SK-N-SH (cell line): ENCODE data around the gene SYNE3. TPM values are rescaled to one million over a fixed set of nuclear protein-coding genes. Genes with fewer than 3 reads are reported as not detected.

Experiments used
- CTCF ChIA-PET: fragments of 300-600, 350-600 bp; formaldehyde crosslinking; extraction: SDS; loops from one replicate; lab custom pipeline; 2021; lab: Yijun Ruan, JAX
- POLR2A ChIA-PET: fragments of 350-600 bp; sonication (Branson Sonifier 250); formaldehyde crosslinking; extraction: SDS; loops from one replicate; lab custom pipeline; 2020; ENCODE audit warnings: antibody characterized with exemption, inconsistent platforms; lab: Yijun Ruan, JAX
- DNase-seq: peaks from one replicate; pipeline ENCODE4 v3.0.0; 2012
- H2AFZ ChIP-seq: fragments of 200-600 bp; sonication (generic); 2 replicates; pipeline ENCODE4 v1.8.1; 2016; ENCODE audit warnings: antibody characterized with exemption, mild to moderate bottlenecking, low read depth
- H3F3A ChIP-seq: fragments of 200-600 bp; sonication (generic); replicated peaks from 2 replicates; pipeline ENCODE3; 2016; ENCODE audit warnings: antibody characterized with exemption, mild to moderate bottlenecking; ENCODE audit not compliant: insufficient read depth
- H3K27ac ChIP-seq, 2 experiments: fragments of 200-500 bp in 1 of 2; fragments of 200-600 bp in 1 of 2; sonication (Bioruptor generic) in 1 of 2; sonication (generic), shearing (Covaris generic) in 1 of 2; 2 replicates each; pipeline versions ENCODE4 v1.5.1 to v1.6.1; 2014 to 2016; ENCODE audit warnings: low read depth in 2 of 2, inconsistent platforms in 1 of 2, low read length in 1 of 2, mild to moderate bottlenecking in 1 of 2, mixed read lengths in 1 of 2
- H3K27me3 ChIP-seq: fragments of 200-600 bp; sonication (generic), shearing (Covaris generic); 2 replicates; pipeline ENCODE4 v1.6.1; 2016; ENCODE audit warnings: mixed run types; ENCODE audit not compliant: insufficient read depth
- H3K36me3 ChIP-seq, 2 experiments: fragments of 200-500 bp in 1 of 2; fragments of 200-600 bp in 1 of 2; sonication (Bioruptor generic) in 1 of 2; sonication (generic) in 1 of 2; replicated peaks in 1 of 2; 2 replicates each; pipeline versions ENCODE3 to v1.5.1; 2014 to 2016; ENCODE audit warnings: low read length in 1 of 2, mild to moderate bottlenecking in 1 of 2; ENCODE audit not compliant: insufficient read depth in 2 of 2, control insufficient read depth in 1 of 2
- H3K4me1 ChIP-seq, 2 experiments: fragments of 200-500 bp in 1 of 2; fragments of 200-600 bp in 1 of 2; sonication (Bioruptor generic) in 1 of 2; sonication (generic), shearing (Covaris generic) in 1 of 2; 2 replicates each; pipeline versions ENCODE4 v1.5.1 to v1.6.1; 2014 to 2016; ENCODE audit warnings: low read depth in 1 of 2, low read length in 1 of 2, mixed run types in 1 of 2; ENCODE audit not compliant: insufficient read depth in 2 of 2, control insufficient read depth in 1 of 2
- H3K4me2 ChIP-seq: fragments of 200-600 bp; sonication (generic), shearing (Covaris generic); 2 replicates; pipeline ENCODE4 v1.6.1; 2017; ENCODE audit warnings: mixed run types
- H3K4me3 ChIP-seq, 2 experiments: fragments of 200-500 bp in 1 of 2; fragments of 200-600 bp in 1 of 2; sonication (Bioruptor generic) in 1 of 2; sonication (generic), shearing (Covaris generic) in 1 of 2; 2 replicates each; pipeline versions ENCODE4 v1.5.1 to v1.8.1; 2014 to 2016; ENCODE audit warnings: low read depth in 2 of 2, inconsistent platforms in 1 of 2, low read length in 1 of 2, mild to moderate bottlenecking in 1 of 2, mixed read lengths in 1 of 2, moderate library complexity in 1 of 2
- H3K79me2 ChIP-seq: fragments of 200-600 bp; sonication (generic); 2 replicates; pipeline ENCODE4 v1.8.1; 2017; ENCODE audit warnings: mild to moderate bottlenecking; ENCODE audit not compliant: insufficient read depth
- H3K9ac ChIP-seq: fragments of 200-600 bp; sonication (generic); 2 replicates; pipeline ENCODE4 v1.6.1; 2017; ENCODE audit warnings: mixed run types
- H3K9me2 ChIP-seq: fragments of 200-600 bp; sonication (generic); 2 replicates; pipeline ENCODE4 v1.6.1; 2017; ENCODE audit warnings: mixed run types
- H3K9me3 ChIP-seq: fragments of 200-600 bp; sonication (generic); 2 replicates; pipeline ENCODE4 v1.6.1; 2017; ENCODE audit warnings: mixed run types, mild to moderate bottlenecking, moderate library complexity
- H4K20me1 ChIP-seq: fragments of 200-600 bp; sonication (generic); 2 replicates; pipeline ENCODE4 v1.6.1; 2017; ENCODE audit warnings: mild to moderate bottlenecking, mixed run types; ENCODE audit not compliant: insufficient read depth
- CTCF ChIP-seq: fragments of 200-600 bp; sonication (generic); IDR thresholded peaks from 2 replicates; pipeline ENCODE4 v1.6.1; 2017; ENCODE audit warnings: antibody characterized with exemption, mild to moderate bottlenecking, moderate library complexity
- ELF1 ChIP-seq: IDR thresholded peaks from 2 replicates; pipeline ENCODE4 v1.4.0; 2012
- EP300 ChIP-seq, 2 experiments: IDR thresholded peaks; 2 replicates each; pipeline versions ENCODE4 v1.4.0 to v1.6.1; 2012; ENCODE audit warnings: borderline replicate concordance in 1 of 2, low read depth in 1 of 2, low read length in 1 of 2
- FOSL2 ChIP-seq: IDR thresholded peaks from 2 replicates; pipeline ENCODE4 v1.4.0; 2012; ENCODE audit warnings: low read depth, mild to moderate bottlenecking, moderate library complexity, borderline replicate concordance
- FOXJ3 ChIP-seq: sonication (generic); formaldehyde crosslinking; IDR thresholded peaks from 2 replicates; pipeline ENCODE4 v1.5.1; 2020; ENCODE audit warnings: mild to moderate bottlenecking, missing genetic modification reagents
- GABPA ChIP-seq: IDR thresholded peaks from 2 replicates; pipeline ENCODE4 v1.4.0; 2012; ENCODE audit warnings: low read depth, mild to moderate bottlenecking
- MEF2A ChIP-seq: IDR thresholded peaks from 2 replicates; pipeline ENCODE4 v1.4.0; 2012; ENCODE audit warnings: low read depth, borderline replicate concordance
- NFIC ChIP-seq: IDR thresholded peaks from 2 replicates; pipeline ENCODE4 v1.4.0; 2012; ENCODE audit warnings: borderline replicate concordance
- NRF1 ChIP-seq: IDR thresholded peaks from 2 replicates; pipeline ENCODE4 v1.6.1; 2012; ENCODE audit warnings: low read depth, mild to moderate bottlenecking, low read length
- RAD21 ChIP-seq: IDR thresholded peaks from 2 replicates; pipeline ENCODE4 v1.6.1; 2012; ENCODE audit warnings: mild to moderate bottlenecking, low read length
- RCOR1 ChIP-seq: fragments of 150-350 bp; IDR thresholded peaks from 2 replicates; pipeline ENCODE4 v1.6.1; 2017; ENCODE audit warnings: antibody characterized with exemption, low read length
- REST ChIP-seq: IDR thresholded peaks from 2 replicates; pipeline ENCODE4 v1.6.1; 2012; ENCODE audit warnings: mild to moderate bottlenecking, low read depth, low read length, moderate library complexity
- RFX5 ChIP-seq: IDR thresholded peaks from 2 replicates; pipeline ENCODE4 v1.6.1; 2012; ENCODE audit warnings: mild to moderate bottlenecking, improper control_type of control experiment, low read length
- SIN3A ChIP-seq: IDR thresholded peaks from 2 replicates; pipeline ENCODE4 v1.6.1; 2012; ENCODE audit warnings: low read depth, mild to moderate bottlenecking, low read length, moderate library complexity, borderline replicate concordance
- SMC3 ChIP-seq: IDR thresholded peaks from 2 replicates; pipeline ENCODE4 v1.6.1; 2012; ENCODE audit warnings: low read depth, low read length, improper control_type of control experiment
- TAF1 ChIP-seq: IDR thresholded peaks from 2 replicates; pipeline ENCODE4 v1.6.1; 2012; ENCODE audit warnings: low read depth, mild to moderate bottlenecking, low read length, moderate library complexity, borderline replicate concordance
- TEAD4 ChIP-seq: IDR thresholded peaks from 2 replicates; pipeline ENCODE4 v1.4.0; 2012; ENCODE audit warnings: mild to moderate bottlenecking, borderline replicate concordance; ENCODE audit not compliant: insufficient read depth
- YY1 ChIP-seq: IDR thresholded peaks from 2 replicates; pipeline ENCODE4 v1.4.0; 2012; ENCODE audit warnings: low read depth, mild to moderate bottlenecking
- WGBS: methylation state at CpG from one replicate; pipeline ENCODE4 v1.1.6; 2017; ENCODE audit warnings: low lambda C conversion rate; 5-methylcytosine and 5-hydroxymethylcytosine counted together
- polyA plus RNA-seq, 3 experiments: library from polyadenylated mRNA; depleted of rRNA; stranded (reverse); fragments of >200 nt; gene quantifications; 2 replicates each; pipeline ENCODE4 v1.2.3, GENCODE V29; 2012
- TF ChIP-seq, protein P1 (sequence below): IDR thresholded peaks from 2 replicates; pipeline ENCODE4; 2012
- TF ChIP-seq, protein P2 (sequence below): IDR thresholded peaks from 2 replicates; pipeline ENCODE4 v1.4.0; 2012; ENCODE audit warnings: low read depth, borderline replicate concordance
- TF ChIP-seq, protein P3 (sequence below): IDR thresholded peaks from 2 replicates; pipeline ENCODE4 v1.4.0; 2012; ENCODE audit warnings: low read depth
- TF ChIP-seq, protein P4 (sequence below): fragments of 150-350 bp; IDR thresholded peaks from 2 replicates; pipeline ENCODE4 v1.6.1; 2016; ENCODE audit warnings: mild to moderate bottlenecking, low read depth, low read length

The SYNE3 gene
- polyA plus RNA-seq, 1 of the 3 experiments (the other 2 are of a cell fraction), result 2.0 TPM

GRCh38 chr14:95475540-95476240 is 40.8 kb downstream of the SYNE3 start (continued):
- TF ChIP-seq FOSL2, result no peak
- TF ChIP-seq YY1, result no peak
- no peak for TF ChIP-seq MEF2A
- TF ChIP-seq, protein P1, sequence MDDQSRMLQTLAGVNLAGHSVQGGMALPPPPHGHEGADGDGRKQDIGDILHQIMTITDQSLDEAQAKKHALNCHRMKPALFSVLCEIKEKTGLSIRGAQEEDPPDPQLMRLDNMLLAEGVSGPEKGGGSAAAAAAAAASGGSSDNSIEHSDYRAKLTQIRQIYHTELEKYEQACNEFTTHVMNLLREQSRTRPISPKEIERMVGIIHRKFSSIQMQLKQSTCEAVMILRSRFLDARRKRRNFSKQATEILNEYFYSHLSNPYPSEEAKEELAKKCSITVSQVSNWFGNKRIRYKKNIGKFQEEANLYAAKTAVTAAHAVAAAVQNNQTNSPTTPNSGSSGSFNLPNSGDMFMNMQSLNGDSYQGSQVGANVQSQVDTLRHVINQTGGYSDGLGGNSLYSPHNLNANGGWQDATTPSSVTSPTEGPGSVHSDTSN, result no peak
- TF ChIP-seq REST, result no peak
- TF ChIP-seq, all 33 proteins: peak for 0

- DNase-seq, result no peak
- ChIA-PET CTCF (interaction anchor here (0.8 to 1.1 kb wide), 2 partner anchors 32 to 52 kb away, joined by 3 read pairs; no protein-coding TSS in a partner anchor), POLR2A (no interaction called here)
- Histone ChIP-seq H3K4me1 (peaks cover 0 to 19% of the 10 kb centered on the region in 2 experiments; a peak in 1 of 4 replicates), H3K9ac (no peak overlapping the region), H3K4me2 (no peak overlapping the region), H3F3A (no peaks in the 10 kb centered on the region), H2AFZ (no peak overlapping the region), H3K27ac (no peak overlapping the region), H4K20me1 (no peaks in the 10 kb centered on the region), H3K9me3 (no peaks in the 10 kb centered on the region), H3K27me3 (no peaks in the 10 kb centered on the region), H3K9me2 (no peaks in the 10 kb centered on the region), H3K36me3 (peaks cover 0 to 2% of the 10 kb centered on the region in 2 experiments), H3K4me3 (no peak overlapping the region), H3K79me2 (no peaks in the 10 kb centered on the region)
- WGBS, result 83% methylated on average over 1 of the region's 6 CpGs
- TF ChIP-seq RAD21 (no peak), NFIC (no peak), SIN3A (no peak), GABPA (no peak), FOXJ3 (CRISPR knock-in tag) (no peak), TAF1 (no peak), NRF1 (no peak), RCOR1 (no peak), SMC3 (no peak), ELF1 (no peak), CTCF (no peak), TEAD4 (no peak), RFX5 (no peak), EP300 (IDR thresholded peaks at IDR 0.05; ENCODE audit: borderline replicate concordance in 1 of 2, low read depth in 1 of 2, low read length in 1 of 2) (no peak)
- TF ChIP-seq, protein P2, sequence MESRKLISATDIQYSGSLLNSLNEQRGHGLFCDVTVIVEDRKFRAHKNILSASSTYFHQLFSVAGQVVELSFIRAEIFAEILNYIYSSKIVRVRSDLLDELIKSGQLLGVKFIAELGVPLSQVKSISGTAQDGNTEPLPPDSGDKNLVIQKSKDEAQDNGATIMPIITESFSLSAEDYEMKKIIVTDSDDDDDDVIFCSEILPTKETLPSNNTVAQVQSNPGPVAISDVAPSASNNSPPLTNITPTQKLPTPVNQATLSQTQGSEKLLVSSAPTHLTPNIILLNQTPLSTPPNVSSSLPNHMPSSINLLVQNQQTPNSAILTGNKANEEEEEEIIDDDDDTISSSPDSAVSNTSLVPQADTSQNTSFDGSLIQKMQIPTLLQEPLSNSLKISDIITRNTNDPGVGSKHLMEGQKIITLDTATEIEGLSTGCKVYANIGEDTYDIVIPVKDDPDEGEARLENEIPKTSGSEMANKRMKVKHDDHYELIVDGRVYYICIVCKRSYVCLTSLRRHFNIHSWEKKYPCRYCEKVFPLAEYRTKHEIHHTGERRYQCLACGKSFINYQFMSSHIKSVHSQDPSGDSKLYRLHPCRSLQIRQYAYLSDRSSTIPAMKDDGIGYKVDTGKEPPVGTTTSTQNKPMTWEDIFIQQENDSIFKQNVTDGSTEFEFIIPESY, result no peak
- TF ChIP-seq, protein P3, sequence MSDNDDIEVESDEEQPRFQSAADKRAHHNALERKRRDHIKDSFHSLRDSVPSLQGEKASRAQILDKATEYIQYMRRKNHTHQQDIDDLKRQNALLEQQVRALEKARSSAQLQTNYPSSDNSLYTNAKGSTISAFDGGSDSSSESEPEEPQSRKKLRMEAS, result no peak
- TF ChIP-seq, protein P4, sequence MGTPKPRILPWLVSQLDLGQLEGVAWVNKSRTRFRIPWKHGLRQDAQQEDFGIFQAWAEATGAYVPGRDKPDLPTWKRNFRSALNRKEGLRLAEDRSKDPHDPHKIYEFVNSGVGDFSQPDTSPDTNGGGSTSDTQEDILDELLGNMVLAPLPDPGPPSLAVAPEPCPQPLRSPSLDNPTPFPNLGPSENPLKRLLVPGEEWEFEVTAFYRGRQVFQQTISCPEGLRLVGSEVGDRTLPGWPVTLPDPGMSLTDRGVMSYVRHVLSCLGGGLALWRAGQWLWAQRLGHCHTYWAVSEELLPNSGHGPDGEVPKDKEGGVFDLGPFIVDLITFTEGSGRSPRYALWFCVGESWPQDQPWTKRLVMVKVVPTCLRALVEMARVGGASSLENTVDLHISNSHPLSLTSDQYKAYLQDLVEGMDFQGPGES, result no peak
Observed at GRCh38 chr14:95474941-95475340, 41.5 kb downstream of the SYNE3 start.
